Fibroblast of skin of left biceps (primary cell): ENCODE measurements around the gene VEGFA.

Experiments used
- DNase-seq, 2 experiments: peaks; one replicate each; pipeline ENCODE4 v3.0.0-alpha.2; 2013; ENCODE audit warnings: low read depth in 2 of 2

Gene VEGFA

DNA sequence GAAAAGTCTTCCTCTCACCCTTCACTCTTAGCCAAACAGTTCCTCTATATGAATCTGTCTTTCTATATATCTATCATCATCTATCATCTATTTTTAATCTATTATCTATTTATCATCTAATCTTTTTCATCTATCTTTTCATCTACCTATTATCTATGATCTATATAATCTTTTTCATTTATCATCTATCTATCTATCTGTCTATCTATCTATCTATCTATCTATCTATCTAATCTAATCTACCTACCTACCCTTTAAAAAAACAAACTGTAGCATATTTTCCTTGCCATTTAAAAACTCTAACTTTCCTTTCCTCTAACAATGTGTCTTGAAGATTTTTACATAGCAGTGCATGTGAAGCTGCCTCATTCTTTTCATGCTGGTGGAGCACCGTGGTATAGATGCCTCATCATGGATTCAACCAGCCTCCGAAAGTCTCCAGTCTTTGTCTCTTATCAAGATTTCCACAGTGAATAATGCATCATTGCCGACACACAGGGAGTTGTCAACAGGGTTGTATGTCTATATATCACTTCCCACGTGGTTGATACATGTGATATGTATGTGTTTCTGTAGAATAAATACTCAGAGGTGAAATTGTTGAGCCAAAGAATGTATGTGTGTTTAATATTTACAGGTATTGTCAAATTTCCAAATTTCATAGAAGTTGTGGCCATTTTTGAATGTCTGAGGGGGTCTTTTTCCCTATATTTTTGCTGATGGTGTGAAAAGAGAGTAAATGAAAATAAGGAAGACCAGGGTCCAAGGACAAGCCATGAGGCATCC, 51.3 kb downstream of the VEGFA start:
- DNase-seq: no peak

DNA sequence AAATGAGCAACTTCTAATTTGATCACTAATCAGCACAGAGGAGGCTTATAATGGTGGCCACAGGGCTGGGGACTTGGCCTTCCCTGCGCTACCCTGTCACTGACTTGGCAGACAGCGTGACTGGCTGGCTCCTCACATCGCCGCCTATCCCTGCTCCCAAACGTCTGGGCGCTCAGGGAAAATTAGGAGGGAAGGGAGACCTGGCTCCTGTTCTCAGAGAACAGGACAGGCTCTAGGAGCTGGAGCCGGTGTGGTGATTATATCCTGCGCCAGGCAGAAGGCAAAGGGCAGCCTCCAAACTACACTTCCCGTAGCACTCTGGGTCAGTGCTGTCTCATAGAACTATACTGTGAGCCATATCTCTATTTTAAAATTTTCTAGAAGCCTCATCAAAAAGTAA, 53.4 kb downstream of the VEGFA start:
- no peak for DNase-seq

DNA sequence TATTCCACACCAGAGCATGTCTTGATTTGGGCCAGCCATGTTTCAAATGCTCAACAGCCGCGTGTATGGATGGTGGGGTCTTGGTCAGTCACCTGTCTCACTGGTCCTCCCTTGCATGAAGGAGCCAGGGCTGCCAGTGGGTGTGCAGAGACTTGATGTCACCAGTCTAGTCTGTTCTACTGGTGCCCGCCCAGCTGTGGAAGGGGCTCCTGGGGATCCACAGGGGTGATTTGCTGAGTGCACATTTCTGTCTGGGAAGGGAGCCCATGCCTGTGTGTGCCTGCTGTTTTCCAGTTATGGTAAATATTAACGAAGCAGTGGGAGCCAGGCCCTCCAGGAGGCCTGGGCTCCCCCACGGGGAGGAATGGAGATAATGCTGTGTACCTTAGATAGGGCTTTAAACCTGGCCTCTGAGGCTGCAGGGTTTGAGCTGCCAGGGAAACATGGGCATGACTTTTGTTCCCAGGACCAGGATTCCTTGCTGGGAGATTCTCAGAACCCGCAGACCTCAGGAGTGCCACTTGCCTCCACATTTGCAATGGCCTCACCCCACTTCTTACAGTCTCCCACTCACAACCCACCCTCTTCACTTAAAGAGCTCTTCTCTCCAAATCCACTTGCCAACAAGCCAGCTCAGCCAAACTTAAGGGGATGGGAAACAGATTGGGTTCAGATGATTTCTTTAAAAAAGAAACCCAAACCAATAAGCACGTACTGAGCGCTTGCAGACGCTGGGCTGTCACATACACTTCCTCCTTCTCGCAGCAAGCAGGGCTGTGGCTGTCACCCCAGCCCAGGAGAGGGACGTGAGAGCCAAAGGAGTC, 54.1 kb downstream of the VEGFA start:
- DNase-seq: no peak

DNA sequence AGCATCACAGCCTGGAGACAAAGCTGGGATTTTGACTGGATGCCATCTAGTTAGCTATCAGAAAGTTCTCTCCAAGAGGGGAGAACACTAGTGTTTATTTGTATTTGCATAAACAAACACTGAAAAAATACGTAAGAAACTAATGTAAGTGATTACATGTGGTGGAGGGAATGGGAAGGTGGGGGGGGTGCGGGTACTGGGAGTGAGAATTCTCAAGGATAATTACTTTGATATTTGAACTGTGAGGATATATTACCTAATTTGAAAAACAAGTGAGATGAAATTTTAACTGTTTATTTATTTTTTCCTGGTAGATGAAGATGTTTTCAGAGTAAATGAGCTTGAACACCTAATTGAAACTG, 54.7 kb downstream of the VEGFA start:
- no peak for DNase-seq

DNA sequence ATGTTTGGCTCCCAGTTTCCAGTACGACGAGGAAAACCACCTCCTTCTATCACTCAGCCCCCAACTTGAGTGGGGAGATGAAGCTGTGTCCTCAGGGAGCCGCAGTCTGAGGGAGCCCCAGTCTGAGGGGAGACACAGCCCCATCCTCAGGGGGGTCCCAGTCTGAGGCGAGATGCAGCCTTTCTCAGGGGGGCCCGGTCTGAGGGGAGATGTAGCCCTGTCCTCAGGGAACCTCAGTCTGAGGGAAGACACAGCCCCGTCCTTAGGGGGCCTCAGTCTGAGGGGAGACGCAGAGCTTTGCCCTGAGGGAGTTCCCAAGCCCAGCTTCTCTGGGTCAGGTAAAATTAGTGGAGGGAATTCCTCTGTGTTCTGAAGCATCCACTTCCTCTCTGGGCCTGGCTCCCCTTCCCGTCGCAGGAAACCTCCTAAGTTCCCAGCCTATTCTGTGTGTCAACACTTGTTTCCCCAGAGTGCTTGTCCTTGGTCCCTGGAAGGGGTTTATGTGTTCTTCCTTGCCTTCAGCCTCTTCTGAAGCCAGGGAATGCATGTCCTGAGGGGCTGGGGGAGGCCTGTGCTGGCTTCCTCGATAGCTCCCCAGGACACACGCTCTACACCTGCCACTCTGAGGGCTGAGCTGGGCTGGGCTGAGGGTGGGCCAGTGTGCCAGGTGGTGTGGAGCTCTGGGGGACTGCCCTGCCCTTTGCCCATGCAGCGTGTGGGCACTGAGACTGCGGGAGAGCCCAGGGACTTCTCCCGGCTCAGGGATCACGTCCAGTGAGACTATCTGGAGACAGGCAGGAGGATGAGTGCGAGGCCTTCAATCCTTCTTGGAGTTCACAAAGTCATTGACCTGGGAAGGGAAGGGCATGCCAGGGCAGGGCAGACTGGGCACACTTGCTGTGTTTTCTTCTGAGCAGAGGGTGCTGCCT, 55.4 kb downstream of the VEGFA start:
- DNase-seq: no peak

DNA sequence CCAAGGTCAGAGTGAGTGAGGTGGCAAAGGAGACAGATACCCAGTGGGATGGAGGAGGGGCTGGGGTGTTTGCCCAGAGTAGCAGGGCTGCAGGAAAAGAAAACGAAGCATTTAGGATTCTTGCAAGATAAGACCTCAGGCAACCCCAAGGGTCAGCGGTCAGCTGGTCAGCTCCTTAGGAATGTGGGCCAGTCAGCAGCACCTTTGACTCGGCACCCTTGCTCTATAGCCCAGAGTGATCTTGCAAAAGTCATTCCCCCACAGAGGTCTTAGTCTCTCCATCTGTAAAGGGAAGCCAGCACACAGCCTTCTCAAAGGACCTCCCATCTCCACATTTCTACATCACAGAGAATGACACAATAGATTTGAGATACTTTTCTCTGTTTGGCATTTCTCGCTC, 56.7 kb downstream of the VEGFA start:
- no peak for DNase-seq

DNA sequence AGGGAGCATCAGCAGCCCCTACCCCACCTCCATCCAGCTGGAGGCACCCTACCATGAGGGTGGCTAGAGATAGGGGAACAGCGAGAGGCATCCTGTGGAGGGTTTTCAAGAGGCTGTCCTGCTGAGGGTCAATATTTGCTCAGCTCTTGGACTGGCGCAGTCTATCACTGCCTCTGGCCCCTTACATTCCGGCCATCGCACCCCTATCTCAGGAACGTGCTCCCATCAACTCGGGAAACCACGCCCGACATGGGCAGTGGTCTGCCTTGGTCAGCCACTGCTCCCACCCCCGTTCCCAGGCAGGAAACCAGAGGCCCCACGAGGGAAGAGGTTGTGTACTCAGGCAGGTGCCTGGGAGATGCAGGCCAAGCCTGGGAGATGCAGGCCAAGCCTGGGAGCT, 57.9 kb downstream of the VEGFA start:
- no peak for DNase-seq

DNA sequence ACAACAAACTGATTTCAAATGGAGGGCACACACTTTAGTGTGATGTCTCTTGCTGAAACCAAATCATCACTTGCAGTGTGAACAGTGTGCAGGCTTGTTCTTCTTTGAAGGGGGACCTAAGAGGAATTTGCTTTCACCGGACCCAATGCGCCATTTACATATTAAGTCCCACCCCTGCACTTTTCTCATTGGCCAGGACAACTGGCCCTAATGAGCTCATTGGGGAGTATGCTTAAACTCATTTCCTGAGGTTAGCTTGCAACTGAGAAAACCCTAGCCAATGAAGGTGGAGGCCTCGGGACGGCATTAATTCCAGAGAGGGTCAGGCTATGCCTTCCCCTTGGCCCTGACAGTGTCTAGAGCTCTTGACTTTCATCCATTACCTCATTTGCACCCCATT, 58.7 kb downstream of the VEGFA start:
- no peak for DNase-seq

DNA sequence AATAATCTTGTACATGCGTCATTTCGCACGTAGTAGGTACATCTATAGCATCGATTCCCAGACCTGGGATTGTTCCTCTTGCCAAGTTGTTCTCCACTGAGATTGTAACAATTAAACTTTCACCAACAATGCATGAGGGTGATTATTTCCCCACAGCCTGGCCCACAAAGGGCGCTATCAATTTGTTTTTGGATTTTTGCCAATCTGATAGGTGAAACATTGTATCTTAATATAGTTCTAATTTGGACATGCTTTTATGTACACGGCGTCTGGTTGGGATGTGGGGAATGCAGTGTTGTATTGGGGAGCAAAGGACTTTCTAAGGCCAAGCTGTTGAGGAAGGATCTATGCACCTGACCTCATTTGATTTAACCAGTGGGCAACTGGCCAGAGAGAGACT, 59.5 kb downstream of the VEGFA start:
- no peak for DNase-seq

DNA sequence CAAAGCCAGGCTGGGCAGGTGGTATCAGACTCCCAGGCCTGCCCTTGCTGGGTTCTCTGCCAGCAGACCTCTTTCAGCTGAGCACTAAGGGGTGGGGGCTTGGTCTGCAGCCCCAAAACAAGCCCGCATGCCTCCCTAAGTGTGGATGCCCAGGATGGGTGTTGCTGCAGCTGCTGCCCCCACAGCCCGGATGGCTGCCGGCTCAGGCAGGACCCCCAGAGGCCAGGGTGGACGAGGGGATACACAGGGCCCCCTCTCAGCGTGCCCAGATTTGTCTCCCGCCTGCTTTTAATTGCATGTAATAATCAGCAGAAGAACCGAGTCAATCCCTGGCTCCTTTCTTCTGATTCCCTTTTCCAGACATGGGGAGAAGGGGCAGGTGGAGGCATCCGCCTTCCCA, 60.8 kb downstream of the VEGFA start:
- no peak for DNase-seq

DNA sequence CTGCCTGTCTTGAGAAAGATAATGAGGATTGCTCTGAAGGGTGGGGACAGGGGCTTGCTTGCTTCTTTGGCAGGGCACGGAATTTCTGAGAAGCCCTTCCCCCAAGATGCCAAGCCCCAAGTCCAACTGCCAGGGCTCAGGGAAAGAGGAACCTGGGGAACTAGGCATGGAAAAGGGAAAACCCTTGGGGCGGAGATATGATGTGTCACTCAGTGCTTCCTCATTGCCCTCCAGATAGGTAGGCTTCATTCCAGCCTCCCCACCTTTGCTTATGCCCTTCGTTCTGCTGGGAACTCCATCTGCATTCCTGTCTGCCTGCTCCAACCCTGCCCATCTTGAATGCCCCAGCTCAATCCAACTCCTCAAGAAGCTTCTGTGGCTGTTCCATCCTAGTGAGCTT, 61.2 kb downstream of the VEGFA start:
- DNase-seq: no peak

DNA sequence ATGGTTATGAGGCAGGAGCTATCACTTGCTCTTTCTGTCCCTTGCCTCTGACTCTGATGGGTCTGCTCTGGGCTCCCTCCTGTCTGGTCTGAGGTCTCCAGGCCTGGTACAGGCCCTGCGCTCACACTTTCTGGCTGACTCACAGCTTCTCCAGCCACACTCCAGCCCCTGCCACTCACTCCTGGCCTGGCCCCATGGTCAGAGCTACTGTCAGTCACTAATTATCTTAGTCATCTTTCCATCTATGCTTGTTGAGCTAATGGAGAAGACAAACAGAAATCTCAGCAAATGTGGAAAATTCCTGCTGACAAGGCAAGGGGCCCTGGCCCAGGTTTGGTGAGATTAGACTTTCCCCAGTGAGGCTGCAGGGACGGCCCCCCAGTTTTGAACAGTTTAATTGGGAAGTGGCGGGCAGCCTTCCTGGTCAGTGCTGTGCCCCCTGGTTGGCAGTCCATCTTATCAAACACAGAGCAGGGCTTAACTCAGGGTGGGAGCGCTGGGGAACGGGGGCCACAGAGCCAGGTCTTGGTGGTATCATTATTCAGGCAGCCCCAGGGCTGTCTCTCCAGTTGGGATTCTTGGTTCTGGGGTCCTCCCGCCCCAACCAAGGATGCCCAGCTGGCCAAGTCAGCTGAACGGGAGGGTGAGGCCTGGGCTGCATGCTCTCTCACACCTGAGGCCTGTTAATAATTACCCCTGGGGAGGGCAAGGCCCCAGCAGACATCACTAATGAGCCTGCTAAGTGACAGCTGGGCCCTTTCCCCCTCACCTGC, 63.4 kb downstream of the VEGFA start:
- no peak for DNase-seq

DNA sequence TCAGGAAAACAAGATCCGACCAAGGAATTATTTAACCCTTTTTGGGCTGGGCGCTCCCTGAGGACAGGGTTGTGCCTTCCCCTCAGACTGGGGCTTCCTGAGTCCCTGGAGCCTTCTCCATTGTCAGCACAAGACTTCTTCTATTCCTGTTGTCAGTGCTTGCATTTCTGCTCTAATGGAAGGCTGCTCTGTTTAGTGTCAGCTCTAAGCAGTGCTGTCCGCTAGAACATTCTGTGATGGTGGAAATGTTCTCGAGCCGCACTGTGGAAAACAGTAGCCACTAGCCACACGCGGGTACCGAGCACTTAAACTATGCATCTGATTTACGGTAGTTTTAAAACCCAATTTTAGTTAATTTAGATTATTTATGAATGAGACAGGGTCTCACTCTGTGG, 64.0 kb downstream of the VEGFA start:
- DNase-seq: no peak

DNA sequence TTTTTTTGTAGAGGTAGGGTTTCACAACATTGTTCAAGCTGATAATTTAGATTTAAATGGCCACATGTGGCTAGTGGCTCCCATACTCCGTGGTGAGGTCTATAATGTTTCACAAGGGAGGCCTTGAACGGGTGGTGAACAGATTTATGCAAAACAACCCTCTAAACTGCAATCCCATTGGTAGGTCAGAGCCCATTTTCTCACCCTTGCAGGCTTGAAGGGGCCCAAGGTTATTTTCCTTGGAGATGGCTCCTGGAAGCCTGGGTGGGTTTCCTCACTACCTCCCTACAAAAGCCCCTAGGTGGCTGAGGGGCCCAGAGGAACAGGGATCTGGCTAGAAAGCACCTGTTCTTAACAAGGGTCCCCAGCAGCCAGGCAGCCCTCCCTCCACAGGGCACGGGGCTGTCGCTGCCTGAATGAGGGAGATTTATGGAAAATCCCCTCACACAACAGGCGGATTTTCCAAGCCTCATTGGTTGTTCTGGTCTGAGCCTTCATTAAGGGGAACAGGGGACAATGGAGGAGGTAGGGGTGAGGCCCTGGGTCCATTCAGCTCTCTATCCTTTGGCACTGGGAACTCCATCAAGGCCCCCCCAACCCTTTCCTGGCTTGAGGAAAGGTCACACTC, 64.6 kb downstream of the VEGFA start:
- no peak for DNase-seq

DNA sequence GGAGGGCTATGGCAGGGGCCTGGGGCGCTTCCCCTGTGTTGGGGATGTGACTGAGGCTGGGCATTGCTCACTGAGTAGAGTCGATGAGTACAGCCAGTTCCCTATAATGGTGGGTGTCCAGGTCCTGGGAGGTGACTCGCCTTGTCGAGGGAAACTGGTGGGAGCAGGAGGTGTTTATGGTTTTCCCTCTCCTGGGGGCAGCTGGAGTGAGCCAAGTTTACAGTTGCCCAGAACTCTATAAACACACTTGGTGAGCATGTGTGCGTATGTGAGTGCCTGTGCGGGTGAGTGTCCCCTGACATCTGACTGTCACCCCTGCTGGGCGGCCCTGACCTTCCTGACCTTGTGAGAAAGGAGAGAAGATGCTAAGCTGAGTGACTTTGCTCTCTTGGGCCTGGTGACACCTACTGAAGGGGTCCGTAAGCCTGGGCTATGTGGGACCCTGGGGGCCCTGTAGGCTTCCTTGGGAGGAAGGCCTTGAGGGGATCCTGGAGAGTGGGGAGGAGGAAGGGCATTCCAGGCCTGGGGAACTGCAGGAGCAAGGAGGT, 65.9 kb downstream of the VEGFA start:
- no peak for DNase-seq
